ENCODE data around the gene LRFN4.

The LRFN4 gene

GRCh38 chr11:66844496-66845142 lies 12.2 kb upstream of the LRFN4 start:
- no peak for FAIRE-seq
- no peak for TF ChIP-seq TAF1 (IDR thresholded peaks at IDR 0.05; ENCODE audit: low read depth, low read length)
- TF ChIP-seq SPI1 (IDR thresholded peaks at IDR 0.05; ENCODE audit: low read depth, low read length): no peak
- no peak for TF ChIP-seq POLR2AphosphoS5 (IDR thresholded peaks at IDR 0.05; ENCODE audit: low read depth, low read length)
- no peak for TF ChIP-seq PAX5 (IDR thresholded peaks at IDR 0.05; ENCODE audit: insufficient read depth, low read length, severe bottlenecking)
- TF ChIP-seq POU2F2 (IDR thresholded peaks at IDR 0.05; ENCODE audit: low read depth, low read length): no peak
- no peak for TF ChIP-seq POLR2A (IDR thresholded peaks at IDR 0.05; ENCODE audit: low read depth, low read length)
- no peak for DNase-seq (ENCODE audit: insufficient read length, low spot score)

GRCh38 chr11:66845143-66845875 lies 11.6 kb upstream of the LRFN4 start:
- no peak for DNase-seq (ENCODE audit: insufficient read length, low spot score)
- no peak for FAIRE-seq
- no peak for TF ChIP-seq PAX5 (IDR thresholded peaks at IDR 0.05; ENCODE audit: insufficient read depth, low read length, severe bottlenecking)

DNA sequence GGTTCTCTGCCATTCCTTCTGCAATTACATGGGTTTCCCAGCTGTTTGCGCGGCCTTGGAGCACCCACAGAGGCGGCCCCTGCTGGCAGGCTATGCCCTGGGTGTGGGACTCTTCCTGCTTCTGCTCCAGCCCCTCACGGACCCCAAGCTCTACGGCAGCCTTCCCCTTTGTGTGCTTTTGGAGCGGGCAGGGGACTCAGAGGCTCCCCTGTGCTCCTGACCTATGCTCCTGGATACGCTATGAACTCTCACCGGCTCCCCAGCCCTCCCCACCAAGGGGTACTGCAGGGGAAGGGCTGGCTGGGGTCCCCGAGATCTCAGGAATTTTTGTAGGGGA lies 11.0 kb upstream of the LRFN4 start:
- FAIRE-seq (no peak), DNase-seq (ENCODE audit: insufficient read length, low spot score) (no peak)
- TF ChIP-seq POU2F2 (IDR thresholded peaks at IDR 0.05; ENCODE audit: low read depth, low read length): no peak
- no peak for TF ChIP-seq TAF1 (IDR thresholded peaks at IDR 0.05; ENCODE audit: low read depth, low read length)
- no peak for TF ChIP-seq SPI1 (IDR thresholded peaks at IDR 0.05; ENCODE audit: low read depth, low read length)

- FAIRE-seq: no peak
- TF ChIP-seq PAX5 (IDR thresholded peaks at IDR 0.05; ENCODE audit: insufficient read depth, low read length, severe bottlenecking): no peak
- TF ChIP-seq SPI1 (IDR thresholded peaks at IDR 0.05; ENCODE audit: low read depth, low read length): no peak
- TF ChIP-seq POLR2A (IDR thresholded peaks at IDR 0.05; ENCODE audit: low read depth, low read length): no peak
- TF ChIP-seq TAF1 (IDR thresholded peaks at IDR 0.05; ENCODE audit: low read depth, low read length): no peak
- TF ChIP-seq POLR2AphosphoS5 (IDR thresholded peaks at IDR 0.05; ENCODE audit: low read depth, low read length): no peak
- TF ChIP-seq POU2F2 (IDR thresholded peaks at IDR 0.05; ENCODE audit: low read depth, low read length): no peak
- DNase-seq (ENCODE audit: insufficient read length, low spot score): no peak
These were observed 10.2 kb upstream of the LRFN4 start for GRCh38 chr11:66846671-66847091.

GRCh38 chr11:66847461-66848232 lies 9.2 kb upstream of the LRFN4 start:
- FAIRE-seq: no peak
- DNase-seq (ENCODE audit: insufficient read length, low spot score): no peak
- TF ChIP-seq POLR2AphosphoS5 (IDR thresholded peaks at IDR 0.05; ENCODE audit: low read depth, low read length): peak; percentile 41; the same call in 1 of the 2 replicates
- TF ChIP-seq PAX5 (IDR thresholded peaks at IDR 0.05; ENCODE audit: insufficient read depth, low read length, severe bottlenecking): no peak

GRCh38 chr11:66848671-66849500 lies 8.0 kb upstream of the LRFN4 start:
- TF ChIP-seq POU2F2 (IDR thresholded peaks at IDR 0.05; ENCODE audit: low read depth, low read length): no peak
- TF ChIP-seq POLR2AphosphoS5 (IDR thresholded peaks at IDR 0.05; ENCODE audit: low read depth, low read length): no peak
- DNase-seq (ENCODE audit: insufficient read length, low spot score) (peak; percentile 12), FAIRE-seq (no peak)

GRCh38 chr11:66849501-66850234 lies 7.2 kb upstream of the LRFN4 start:
- TF ChIP-seq PAX5 (IDR thresholded peaks at IDR 0.05; ENCODE audit: insufficient read depth, low read length, severe bottlenecking) (no peak), TAF1 (IDR thresholded peaks at IDR 0.05; ENCODE audit: low read depth, low read length) (no peak), POLR2AphosphoS5 (IDR thresholded peaks at IDR 0.05; ENCODE audit: low read depth, low read length) (no peak), POLR2A (IDR thresholded peaks at IDR 0.05; ENCODE audit: low read depth, low read length) (no peak), SPI1 (IDR thresholded peaks at IDR 0.05; ENCODE audit: low read depth, low read length) (no peak), POU2F2 (IDR thresholded peaks at IDR 0.05; ENCODE audit: low read depth, low read length) (no peak)
- peak; percentile 11 for DNase-seq (ENCODE audit: insufficient read length, low spot score)
- FAIRE-seq: no peak

- FAIRE-seq: no peak
- no peak for DNase-seq (ENCODE audit: insufficient read length, low spot score)
- no peak for TF ChIP-seq POLR2AphosphoS5 (IDR thresholded peaks at IDR 0.05; ENCODE audit: low read depth, low read length)
- TF ChIP-seq SPI1 (IDR thresholded peaks at IDR 0.05; ENCODE audit: low read depth, low read length): no peak
These were observed 6.7 kb upstream of the LRFN4 start for GRCh38 chr11:66850235-66850587.

DNA sequence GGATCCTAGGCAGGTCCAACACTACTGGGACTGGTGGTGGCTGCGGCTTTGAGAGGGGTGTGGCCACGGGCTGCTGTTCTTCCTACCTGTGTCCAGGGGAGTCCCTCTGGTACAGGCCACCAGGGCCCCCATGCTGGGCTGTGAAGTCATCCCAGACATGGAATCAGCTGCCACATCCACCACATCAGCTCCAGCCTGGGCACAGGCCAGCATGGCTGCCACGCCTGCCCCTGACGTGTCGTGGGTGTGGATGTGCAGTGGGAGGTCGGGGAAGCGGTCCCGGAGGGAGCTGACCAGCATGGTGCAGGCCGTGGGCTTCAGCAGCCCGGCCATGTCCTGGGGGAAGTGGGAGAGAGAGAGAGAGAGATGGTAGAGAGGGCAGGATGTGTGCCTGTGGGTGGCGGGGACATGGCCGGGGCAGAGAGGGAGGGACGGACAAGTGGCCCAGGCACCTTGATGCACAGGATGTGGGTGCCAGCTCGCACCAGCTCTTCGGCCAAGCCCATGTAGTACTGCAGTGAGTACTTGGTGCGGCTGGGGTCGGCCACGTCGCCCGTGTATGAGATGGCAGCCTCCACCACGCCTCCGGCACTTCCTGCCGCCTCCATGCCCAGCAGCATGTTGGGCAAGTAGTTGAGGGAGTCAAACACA lies 6.2 kb upstream of the LRFN4 start:
- peak; percentile 12 for DNase-seq (ENCODE audit: insufficient read length, low spot score)
- TF ChIP-seq POLR2A (IDR thresholded peaks at IDR 0.05; ENCODE audit: low read depth, low read length) (no peak), TAF1 (IDR thresholded peaks at IDR 0.05; ENCODE audit: low read depth, low read length) (no peak), PAX5 (IDR thresholded peaks at IDR 0.05; ENCODE audit: insufficient read depth, low read length, severe bottlenecking) (no peak), POLR2AphosphoS5 (IDR thresholded peaks at IDR 0.05; ENCODE audit: low read depth, low read length) (no peak), POU2F2 (IDR thresholded peaks at IDR 0.05; ENCODE audit: low read depth, low read length) (no peak), SPI1 (IDR thresholded peaks at IDR 0.05; ENCODE audit: low read depth, low read length) (no peak)
- FAIRE-seq: no peak
